Measurements from ENCODE around the gene USP47.

USP47 gene

DNA sequence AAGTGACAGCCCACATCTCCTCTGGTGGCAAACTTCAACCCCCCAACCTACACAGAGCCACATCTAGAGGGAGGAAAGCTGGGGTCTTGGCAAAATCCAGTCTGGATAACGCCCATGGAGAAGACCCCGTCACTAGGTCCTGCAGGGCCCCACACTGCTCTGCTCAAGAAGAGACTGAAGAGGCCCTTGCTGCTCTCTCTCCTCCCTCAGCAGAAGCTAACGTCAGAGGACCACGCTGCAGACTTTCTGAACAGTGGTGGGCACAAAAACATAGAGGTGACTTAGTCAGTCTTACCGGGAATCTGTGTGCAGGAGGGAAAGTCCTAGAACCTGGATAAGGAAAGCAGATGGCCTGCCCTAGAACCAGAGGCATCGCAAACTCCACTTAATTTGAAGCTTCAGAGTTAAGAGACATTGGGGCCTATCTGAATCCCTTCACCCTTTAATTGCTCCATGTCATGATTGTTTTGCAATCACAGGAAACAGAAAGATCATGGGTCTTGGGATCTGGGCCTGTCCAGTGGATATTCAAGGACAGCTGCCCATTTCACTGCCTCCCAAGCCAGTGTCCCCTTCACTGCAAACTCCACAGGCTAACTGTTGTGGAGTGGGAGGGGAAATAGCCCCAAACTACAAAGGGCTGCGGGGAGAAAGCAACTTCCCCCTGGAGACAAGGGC lies 164.9 kb downstream of the USP47 start:
- no peak for DNase-seq

- no peak for DNase-seq
Observed at GRCh38 chr11:12007230-12007593, 165.4 kb downstream of the USP47 start.

GRCh38 chr11:12007769-12008737 lies 166.3 kb downstream of the USP47 start, which contains the start of gene DKK3:
TSS of gene DKK3 (minus strand) at chr11:12008626. CDS start at chr11:12008582, 44 bp downstream.
- DNase-seq, result no peak
